HL-60 (cell line): Measurements from ENCODE around the gene PAFAH1B2.

ENCODE experiments used
- DNase-seq, 2 experiments: peaks; one replicate each; pipeline ENCODE4 v3.0.0-alpha.2; 2010 to 2020; ENCODE audit warnings: low read depth in 1 of 2, low spot score in 1 of 2
- H3K27ac ChIP-seq: fragments of 250-450 bp; sonication (Bioruptor Pico); replicated peaks from 2 replicates; pipeline ENCODE4 v1.5.1; 2020; ENCODE audit warnings: mild to moderate bottlenecking, moderate library complexity
- H3K27me3 ChIP-seq: fragments of 250-450 bp; sonication (Bioruptor Pico); 2 replicates; pipeline ENCODE4 v1.5.1; 2021; ENCODE audit warnings: mild to moderate bottlenecking, moderate library complexity; ENCODE audit not compliant: insufficient read depth, poor library complexity, severe bottlenecking
- H3K4me3 ChIP-seq: replicated peaks from 2 replicates; pipeline ENCODE4 v1.5.1; 2011; ENCODE audit warnings: mild to moderate bottlenecking, control low read depth, low read length; ENCODE audit not compliant: insufficient read depth
- CTCF ChIP-seq: IDR thresholded peaks from one replicate; pipeline ENCODE4 v1.5.1; 2011; ENCODE audit warnings: low read length, control low read depth, inconsistent platforms; ENCODE audit not compliant: insufficient read depth
- GABPA ChIP-seq: IDR thresholded peaks from 2 replicates; pipeline ENCODE4 v1.6.1; 2012; ENCODE audit warnings: low read depth
- POLR2AphosphoS5 ChIP-seq: IDR thresholded peaks from 2 replicates; pipeline ENCODE4 v1.6.1; 2012; ENCODE audit warnings: low read depth
- REST ChIP-seq: IDR thresholded peaks from 2 replicates; pipeline ENCODE4 v1.6.1; 2012; ENCODE audit warnings: low read depth; ENCODE audit not compliant: insufficient replicate concordance
- SPI1 ChIP-seq: IDR thresholded peaks from 2 replicates; pipeline ENCODE4 v1.6.1; 2012; ENCODE audit warnings: low read depth, mild to moderate bottlenecking, borderline replicate concordance

PAFAH1B2 gene

GRCh38 chr11:117143390-117143789 lies 697 bp upstream of the PAFAH1B2 start:
- H3K4me3 ChIP-seq: peak overlapping the region; percentile 83
- no peaks in the 10 kb centered on the region for H3K27me3 ChIP-seq
- peak in 1 of 2 experiments; percentile 37 for DNase-seq
- no peak for TF ChIP-seq CTCF
- peak overlapping the region; percentile 95 for H3K27ac ChIP-seq

- peak; percentile 57 to 89 for DNase-seq
- TF ChIP-seq GABPA (no peak), POLR2AphosphoS5 (no peak), SPI1 (no peak; the same call in 1 of the 2 replicates), REST (peak; percentile 5)
- H3K27ac ChIP-seq: peak overlapping the region; percentile 95
Observed at GRCh38 chr11:117144477-117145392, 648 bp downstream of the PAFAH1B2 start.

GRCh38 chr11:117145393-117145761 lies 1.3 kb downstream of the PAFAH1B2 start:
- Histone ChIP-seq H3K27ac (peak overlapping the region; percentile 95), H3K4me3 (peak overlapping the region; percentile 83), H3K27me3 (no peaks in the 10 kb centered on the region)
- no peak for DNase-seq
- no peak for TF ChIP-seq GABPA
- no peak for TF ChIP-seq SPI1
- no peak for TF ChIP-seq CTCF

More at GRCh38 chr11:117144477-117145392, 648 bp downstream of the PAFAH1B2 start:
- H3K27me3 ChIP-seq: no peaks in the 10 kb centered on the region
- H3K4me3 ChIP-seq: peak overlapping the region; percentile 83

GRCh38 chr11:117146521-117146920 lies 2.4 kb downstream of the PAFAH1B2 start:
- Histone ChIP-seq H3K4me3 (no peak overlapping the region), H3K27me3 (no peaks in the 10 kb centered on the region), H3K27ac (peak overlapping the region; percentile 15; the same call in 1 of the 2 replicates)
- TF ChIP-seq REST (no peak), SPI1 (no peak), CTCF (no peak), GABPA (no peak), POLR2AphosphoS5 (no peak)
- peak in 1 of 2 experiments; percentile 18 for DNase-seq
